Ecto neural progenitor cell (in vitro differentiated cells): ENCODE data around the gene PRKCD.

Experiments used
- DNase-seq: peaks from one replicate; pipeline ENCODE4 v3.0.0-alpha.2; 2018; ENCODE audit warnings: low spot score

The PRKCD gene

DNA sequence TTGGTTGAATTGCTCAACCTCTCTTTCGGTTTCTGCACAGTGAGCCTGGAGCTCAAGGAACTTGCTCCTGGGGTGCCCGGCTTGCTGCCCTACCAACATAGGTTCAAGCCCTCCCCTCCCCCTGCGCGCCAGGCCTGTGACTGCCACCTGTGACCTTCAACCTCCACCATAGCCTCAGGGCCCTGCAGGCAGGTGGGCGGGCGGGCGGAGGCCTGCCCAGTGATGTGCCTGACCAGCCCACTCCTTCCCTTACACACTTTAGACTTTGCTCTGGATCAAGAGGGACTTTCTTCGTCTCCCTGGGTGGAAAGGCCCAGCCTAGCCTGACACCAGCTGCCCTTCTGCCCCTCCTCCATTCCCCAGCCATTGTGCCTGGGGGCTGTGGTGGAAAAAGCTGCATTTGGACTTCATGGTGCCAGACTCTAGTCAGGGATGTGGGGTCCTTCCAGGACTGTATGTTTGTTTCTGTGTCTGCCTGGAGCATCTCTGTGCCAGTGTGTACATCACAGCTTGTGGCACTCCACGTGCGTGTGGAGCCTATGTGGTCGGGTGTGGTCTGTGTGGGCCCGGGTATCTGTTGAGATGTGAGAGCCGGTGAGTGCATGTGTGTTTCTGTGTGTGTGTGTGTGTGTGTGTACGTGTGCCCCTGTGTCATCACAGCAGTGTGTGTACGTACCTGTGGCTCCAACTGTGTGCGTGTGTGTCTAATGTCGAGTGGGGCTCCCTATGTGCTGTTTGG lies 9.5 kb downstream of the PRKCD start:
- no peak for DNase-seq

DNA sequence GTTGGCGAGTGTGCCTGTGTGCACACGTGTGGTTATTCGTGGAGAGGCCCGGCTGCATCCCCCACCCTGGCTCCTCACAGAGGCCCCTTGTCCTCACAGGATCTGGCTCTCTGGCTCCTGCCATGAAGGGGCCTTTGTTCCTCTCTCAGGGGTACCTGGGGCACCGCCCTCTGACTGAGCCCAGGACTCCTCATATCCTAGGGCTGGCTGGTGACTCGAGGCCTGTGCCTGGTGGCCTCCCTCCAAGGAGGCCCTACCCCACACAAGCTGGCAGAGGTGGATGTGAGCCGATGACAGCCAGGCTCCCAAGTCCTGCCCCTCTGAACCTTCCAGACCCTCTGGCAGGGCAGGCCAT lies 10.0 kb downstream of the PRKCD start:
- DNase-seq = peak; percentile 51

DNA sequence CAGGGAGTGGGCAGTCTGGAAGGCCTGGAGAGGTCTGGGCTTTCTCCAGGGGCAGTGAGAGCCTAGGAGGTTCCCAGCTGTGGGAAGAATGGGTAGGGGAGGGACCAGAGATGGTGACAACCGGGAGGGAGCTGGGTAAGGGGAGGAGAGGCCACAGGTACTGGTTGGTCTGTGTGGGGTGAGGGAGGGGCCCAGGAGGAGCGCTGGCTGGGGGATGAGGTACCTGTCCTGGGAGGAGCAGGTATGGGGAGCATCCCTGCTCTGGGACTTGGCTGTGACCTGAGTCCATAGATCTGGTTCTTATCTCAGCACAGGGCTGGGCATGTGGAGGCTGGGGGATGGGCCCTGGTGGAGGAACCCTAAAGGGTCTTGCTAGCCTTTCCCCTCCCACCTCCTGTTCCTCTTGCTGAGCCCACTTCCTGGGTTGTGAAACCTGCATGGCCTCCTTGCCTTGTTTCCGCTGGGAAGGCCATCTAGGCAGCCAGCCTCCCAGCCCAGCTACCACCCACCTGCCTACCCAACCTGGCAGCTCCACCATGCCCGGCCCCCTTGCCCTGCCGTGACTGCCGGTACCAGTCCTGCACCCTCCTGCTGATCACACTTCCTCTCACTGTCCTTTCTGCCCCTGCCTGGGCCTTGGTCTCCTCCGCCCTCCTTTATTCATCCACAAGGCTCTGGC lies 11.0 kb downstream of the PRKCD start:
- DNase-seq = no peak

- DNase-seq = no peak
Measured at GRCh38 chr3:53173107-53173506, 12.1 kb downstream of the PRKCD start.

DNA sequence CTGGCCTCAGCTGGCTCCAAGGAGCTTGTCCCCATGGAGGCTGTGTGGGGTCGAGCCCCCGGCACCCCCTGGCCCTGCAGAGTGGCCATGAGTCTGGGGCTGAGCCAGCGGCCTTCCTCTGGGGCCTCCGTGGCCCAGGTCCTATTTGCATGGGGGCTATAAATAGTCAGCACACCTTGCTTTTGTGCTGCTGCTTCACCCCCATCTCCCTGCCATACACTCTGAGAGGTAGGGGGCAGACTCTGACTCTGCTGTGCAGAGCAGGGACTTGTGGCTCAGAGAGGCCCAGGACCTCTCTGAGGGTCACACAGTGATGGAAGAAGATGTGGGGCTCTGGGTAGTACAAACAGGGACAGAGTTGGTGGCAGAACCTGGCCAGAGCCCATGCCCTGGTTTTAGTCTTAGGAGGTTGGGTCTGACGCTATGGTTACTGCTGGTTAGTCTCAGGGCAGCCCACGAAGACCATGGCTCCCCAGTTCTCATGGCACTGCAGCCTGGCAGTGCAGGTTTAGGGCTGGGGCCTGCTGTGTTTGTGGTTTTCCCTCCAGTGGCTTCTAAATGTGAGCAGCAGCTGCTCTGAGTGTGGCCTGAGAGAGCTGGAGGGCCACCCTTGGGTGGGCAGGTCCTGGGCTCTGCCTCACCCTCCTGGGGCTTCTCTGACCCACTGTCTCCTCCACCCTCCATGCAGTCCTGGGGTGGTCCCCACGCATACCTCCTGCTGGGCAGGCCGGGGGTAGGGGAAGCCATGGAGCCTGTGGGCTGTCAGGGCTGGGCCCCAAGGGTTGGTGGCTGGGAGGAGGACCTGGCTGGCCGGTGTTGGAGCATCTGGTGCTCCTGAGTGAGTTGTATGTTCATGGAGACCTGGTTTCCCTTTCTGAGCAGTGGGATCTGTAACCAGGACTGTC lies 13.6 kb downstream of the PRKCD start:
- no peak for DNase-seq

DNA sequence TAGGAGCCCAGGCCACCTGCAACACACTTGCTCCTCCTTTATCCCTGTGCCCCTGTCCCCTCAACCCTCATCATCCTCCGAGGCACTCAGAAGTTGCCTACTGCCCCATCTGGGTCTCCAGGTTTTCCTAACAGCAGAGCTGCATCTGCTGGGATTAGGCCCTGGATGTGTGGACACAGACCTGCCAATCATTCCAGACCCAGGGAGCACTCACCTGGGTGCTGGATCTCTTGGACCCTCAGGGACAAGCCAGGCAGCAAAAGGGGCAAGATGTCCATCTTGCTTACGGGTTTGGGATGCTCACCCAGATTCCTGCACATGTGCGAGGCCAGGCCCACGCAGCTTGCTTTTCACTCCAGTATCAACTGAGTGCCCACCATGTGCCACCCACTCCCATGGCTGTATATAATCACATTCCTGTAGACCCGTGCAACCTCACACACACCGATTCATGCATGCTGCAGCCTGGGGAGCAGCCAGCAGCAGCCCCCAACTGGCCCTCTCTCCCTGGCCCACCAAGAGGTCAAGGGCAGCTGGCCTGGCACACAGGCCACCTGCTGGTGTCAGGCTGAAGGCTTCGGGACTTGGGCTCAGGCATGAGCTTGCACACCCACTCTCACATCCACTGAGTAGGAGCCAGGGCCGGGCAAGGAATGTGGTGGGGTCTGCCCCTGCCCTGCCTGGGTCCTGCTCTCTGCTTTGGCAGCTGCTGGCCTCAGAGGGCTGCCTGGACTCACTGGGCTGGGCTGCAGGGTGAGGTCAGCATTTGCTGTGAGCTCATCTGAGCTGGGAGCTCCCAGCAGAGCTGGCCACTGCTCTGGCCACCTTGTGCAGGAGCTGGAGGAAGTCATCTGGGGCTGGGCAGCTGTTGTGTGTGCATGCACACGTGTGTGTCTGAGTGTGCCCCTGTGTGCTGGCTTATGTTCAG lies 14.9 kb downstream of the PRKCD start:
- no peak for DNase-seq

GRCh38 chr3:53178246-53178645 lies 17.2 kb downstream of the PRKCD start:
- no peak for DNase-seq

- no peak for DNase-seq
Measured at GRCh38 chr3:53179580-53179979, 18.6 kb downstream of the PRKCD start.

DNA sequence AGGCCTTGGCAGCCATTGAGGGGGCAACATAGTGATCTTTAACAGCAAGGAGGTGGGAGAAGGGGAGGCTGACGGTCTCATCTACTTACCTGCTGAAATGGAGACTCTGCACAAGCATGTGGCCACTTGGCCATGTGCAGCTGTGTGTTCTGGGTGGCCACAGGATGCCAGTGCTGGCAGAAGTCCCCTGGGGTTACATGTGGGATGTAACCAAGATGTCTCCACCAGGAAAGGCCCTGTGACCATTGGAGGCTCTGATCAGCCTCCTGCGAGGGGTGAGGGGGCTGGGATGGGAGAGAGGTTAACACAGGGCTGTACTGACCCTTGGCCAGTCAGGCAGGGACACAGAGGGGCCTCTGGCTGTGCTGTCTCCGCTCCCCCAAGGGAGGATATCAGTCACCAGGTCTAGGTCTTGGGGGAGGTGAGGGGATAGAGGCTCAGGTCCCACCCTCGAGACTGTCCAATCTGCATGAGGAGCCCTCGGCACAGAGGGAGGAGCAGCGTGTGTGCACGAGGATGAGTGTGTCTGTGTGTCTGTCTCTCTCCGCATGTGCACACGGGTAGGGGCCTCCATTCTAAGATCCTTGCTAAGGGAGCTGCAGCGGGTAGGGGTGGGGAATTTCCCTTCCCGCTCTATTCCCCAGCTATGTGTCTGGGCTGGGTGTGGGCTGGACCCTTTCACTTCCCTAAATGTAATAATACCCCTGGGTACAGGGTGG lies 19.5 kb downstream of the PRKCD start:
- DNase-seq = no peak

- DNase-seq = no peak
Measured at GRCh38 chr3:53181024-53181371, 20.0 kb downstream of the PRKCD start.

- DNase-seq = no peak
Measured at GRCh38 chr3:53181528-53181927, 20.5 kb downstream of the PRKCD start.

GRCh38 chr3:53182764-53183355 lies 21.9 kb downstream of the PRKCD start:
- no peak for DNase-seq

DNA sequence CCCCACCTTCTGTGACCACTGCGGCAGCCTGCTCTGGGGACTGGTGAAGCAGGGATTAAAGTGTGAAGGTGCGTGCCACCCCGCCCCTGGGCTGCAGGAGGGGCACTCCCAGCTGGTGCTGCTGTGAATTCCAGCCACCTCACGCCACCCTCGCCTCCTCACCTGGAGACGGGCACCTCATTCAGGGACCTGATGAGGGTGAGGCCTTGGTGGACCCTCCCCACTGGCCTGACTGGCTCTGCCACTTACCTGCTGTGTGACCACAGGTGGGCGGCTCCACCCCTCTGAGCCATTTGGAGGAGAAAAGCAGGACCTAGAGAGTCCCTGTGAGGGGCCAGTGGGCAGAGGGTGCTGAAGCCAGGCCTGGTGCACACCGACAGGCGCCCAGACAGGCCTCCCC lies 22.5 kb downstream of the PRKCD start:
- no peak for DNase-seq

DNA sequence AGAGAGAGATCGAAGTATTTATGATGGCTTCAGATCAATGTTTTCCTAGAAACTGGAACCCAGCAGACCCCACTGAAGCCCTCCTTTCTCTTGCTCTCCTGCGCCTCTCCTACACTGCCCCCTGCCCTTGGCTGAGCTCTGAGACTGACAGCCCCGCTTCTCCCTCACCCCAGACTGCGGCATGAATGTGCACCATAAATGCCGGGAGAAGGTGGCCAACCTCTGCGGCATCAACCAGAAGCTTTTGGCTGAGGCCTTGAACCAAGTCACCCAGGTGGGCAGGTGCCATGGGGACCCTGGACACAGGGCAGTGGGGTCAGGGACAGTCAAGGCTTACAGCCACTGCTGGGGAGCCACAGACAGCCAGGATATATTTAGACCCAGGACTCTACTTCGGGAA lies 23.7 kb downstream of the PRKCD start:
- no peak for DNase-seq

DNA sequence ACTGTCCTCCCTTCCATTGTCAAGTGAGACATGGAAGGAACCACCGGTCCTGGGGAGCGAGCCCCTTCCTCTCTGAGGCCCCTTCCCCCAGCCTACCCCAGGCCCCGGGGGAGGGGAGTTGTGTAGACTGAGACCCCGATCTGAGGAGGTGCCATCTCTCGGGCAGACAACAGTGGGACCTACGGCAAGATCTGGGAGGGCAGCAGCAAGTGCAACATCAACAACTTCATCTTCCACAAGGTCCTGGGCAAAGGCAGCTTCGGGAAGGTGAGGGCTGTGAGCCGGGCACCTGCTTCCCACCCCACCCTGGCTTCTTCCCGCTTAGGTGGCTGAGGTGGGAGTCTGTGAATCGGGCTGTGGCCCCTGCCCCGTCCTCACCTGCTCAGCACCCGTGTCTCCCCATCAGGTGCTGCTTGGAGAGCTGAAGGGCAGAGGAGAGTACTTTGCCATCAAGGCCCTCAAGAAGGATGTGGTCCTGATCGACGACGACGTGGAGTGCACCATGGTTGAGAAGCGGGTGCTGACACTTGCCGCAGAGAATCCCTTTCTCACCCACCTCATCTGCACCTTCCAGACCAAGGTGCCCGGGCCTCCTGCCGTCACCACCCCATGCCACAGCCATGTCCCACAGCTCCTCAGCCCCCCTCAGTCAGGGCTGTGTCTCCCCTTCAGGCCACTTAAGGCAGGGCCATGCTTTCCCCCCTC lies 24.9 kb downstream of the PRKCD start:
- DNase-seq = no peak

GRCh38 chr3:53186726-53187125 lies 25.7 kb downstream of the PRKCD start:
- DNase-seq = no peak

DNA sequence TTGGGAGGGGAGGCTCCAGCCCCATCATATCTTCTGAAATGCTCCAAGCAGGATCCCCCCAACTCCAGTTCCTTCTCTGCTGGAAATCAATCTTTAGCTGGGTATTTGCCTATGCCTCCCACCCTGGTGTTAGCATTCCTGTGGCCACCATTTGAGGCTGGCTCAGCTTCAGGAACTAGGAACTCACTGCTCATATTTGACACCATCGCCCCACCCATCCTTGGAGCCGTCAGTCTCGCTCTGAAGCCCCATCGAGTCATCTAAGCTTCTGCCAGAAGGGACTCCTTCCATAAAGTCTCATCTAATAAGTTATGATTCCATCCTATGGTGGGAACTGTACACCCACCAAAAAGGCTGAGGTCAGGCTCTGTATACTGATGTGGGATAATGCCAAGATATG lies 26.4 kb downstream of the PRKCD start:
- no peak for DNase-seq

- DNase-seq = no peak
Measured at GRCh38 chr3:53188136-53188685, 27.2 kb downstream of the PRKCD start.

- no peak for DNase-seq
Measured at GRCh38 chr3:53188720-53189119, 27.7 kb downstream of the PRKCD start.

GRCh38 chr3:53189276-53189675 lies 28.3 kb downstream of the PRKCD start:
- DNase-seq = no peak
